HG03460 (cell line): Measurements from ENCODE around the gene USP10.

ENCODE experiments used
- ATAC-seq: cut with Tn5 transposase; IDR thresholded peaks from one replicate; pipeline ENCODE4 v1.9.1; 2021; ENCODE audit not compliant: unreplicated experiment

Gene USP10

GRCh38 chr16:84699712-84700445 is at the start of gene USP10:
USP10 (plus strand) TSS chr16:84700000; CDS start chr16:84700091, 91 bp downstream.
- peak; percentile 83 for ATAC-seq

- no peak for ATAC-seq
Measured at GRCh38 chr16:84650062-84650991, 49.5 kb upstream of the USP10 start.

GRCh38 chr16:84652566-84652965 is 47.2 kb upstream of the USP10 start:
- ATAC-seq, result no peak

GRCh38 chr16:84654238-84654637 is 45.6 kb upstream of the USP10 start:
- no peak for ATAC-seq

GRCh38 chr16:84654998-84655397 is 44.8 kb upstream of the USP10 start:
- ATAC-seq, result no peak

- no peak for ATAC-seq
Measured at GRCh38 chr16:84656649-84657048, 43.2 kb upstream of the USP10 start.

- no peak for ATAC-seq
Measured at GRCh38 chr16:84657229-84657837, 42.5 kb upstream of the USP10 start.

- no peak for ATAC-seq
Measured at GRCh38 chr16:84658690-84659089, 41.1 kb upstream of the USP10 start.

- ATAC-seq, result no peak
Measured at GRCh38 chr16:84659656-84660300, 40.0 kb upstream of the USP10 start.

- no peak for ATAC-seq
Measured at GRCh38 chr16:84660973-84661372, 38.8 kb upstream of the USP10 start.

- ATAC-seq, result no peak
Measured at GRCh38 chr16:84661418-84662060, 38.3 kb upstream of the USP10 start.

- no peak for ATAC-seq
Measured at GRCh38 chr16:84662471-84662870, 37.3 kb upstream of the USP10 start.

- peak; percentile 82 for ATAC-seq
Measured at GRCh38 chr16:84663433-84664101, 36.2 kb upstream of the USP10 start.

- no peak for ATAC-seq
Measured at GRCh38 chr16:84665359-84665758, 34.4 kb upstream of the USP10 start.

- no peak for ATAC-seq
Measured at GRCh38 chr16:84665843-84666242, 34.0 kb upstream of the USP10 start.

- ATAC-seq, result no peak
Measured at GRCh38 chr16:84667600-84668309, 32.0 kb upstream of the USP10 start.

- ATAC-seq, result no peak
Measured at GRCh38 chr16:84670063-84670462, 29.7 kb upstream of the USP10 start.

GRCh38 chr16:84672276-84673202 is 27.3 kb upstream of the USP10 start:
- ATAC-seq, result no peak

- ATAC-seq, result no peak
Measured at GRCh38 chr16:84673203-84673535, 26.6 kb upstream of the USP10 start.
